Measurements from ENCODE around the gene GPANK1. TPM values are rescaled to one million over a fixed set of nuclear protein-coding genes. Genes with fewer than 3 reads are reported as not detected.

GPANK1 gene
- total and polyA plus RNA-seq, 2 of the 13 experiments (the other 11 are each of a cell fraction or from before 2014, with no cell fraction given): 15.4 to 22.8 TPM

DNA sequence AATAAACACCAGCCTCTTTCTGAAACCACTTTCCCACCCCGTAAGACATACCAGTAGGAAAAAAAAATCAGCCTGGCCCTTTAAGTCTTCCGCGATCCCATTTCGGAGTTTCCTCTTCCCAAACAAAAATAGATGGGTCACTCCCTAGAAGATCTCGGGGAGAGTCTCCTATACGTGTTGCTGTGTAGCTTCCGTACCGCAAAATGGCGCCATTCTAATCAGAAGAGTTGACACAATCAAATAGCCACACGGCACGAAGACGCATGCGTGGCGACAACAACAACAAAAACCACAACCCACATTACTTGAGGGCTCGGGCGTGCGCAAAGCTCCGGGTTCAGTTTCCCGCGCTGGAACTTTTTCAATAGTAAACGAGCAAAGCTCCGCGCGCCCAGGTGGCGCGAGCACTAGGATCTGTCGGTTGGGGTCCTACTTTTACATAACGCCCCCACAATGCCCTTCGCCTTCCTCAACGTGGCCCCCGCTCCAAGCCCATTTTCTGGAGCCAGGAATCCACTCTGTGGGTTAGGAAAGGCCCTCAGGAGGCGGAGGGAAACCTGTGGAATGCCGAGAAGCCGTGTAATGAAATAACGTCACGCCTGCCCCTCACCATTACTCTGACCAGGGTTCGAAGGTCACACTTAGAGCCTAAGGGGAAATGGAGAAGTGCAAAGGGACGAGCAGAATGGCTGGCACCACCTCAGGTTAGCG, at the start of gene GPANK1 (continued):
- TF ChIP-seq ZNF646 (CRISPR knock-in tag; IDR thresholded peaks at IDR 0.05) (peak; percentile 96), HOXA3 (CRISPR knock-in tag; IDR thresholded peaks at IDR 0.05) (peak; percentile 73), HMGXB3 (CRISPR knock-in tag; IDR thresholded peaks at IDR 0.05; ENCODE audit: borderline replicate concordance) (no peak), ZNF777 (CRISPR knock-in tag; IDR thresholded peaks at IDR 0.05) (peak; percentile 25; the same call in 1 of the 2 replicates), HCFC1 (IDR thresholded peaks at IDR 0.05; ENCODE audit: low read depth, low read length) (peak; percentile 46; the same call in 1 of the 2 replicates), EP300 (IDR thresholded peaks at IDR 0.05; ENCODE audit: low read depth in 2 of 2, low read length in 2 of 2) (peak in 1 of 2 experiments; percentile 24; a peak in 1 of 4 replicates), EP300 (CRISPR knock-in tag; IDR thresholded peaks at IDR 0.05; ENCODE audit: borderline replicate concordance) (no peak), ZNF552 (CRISPR knock-in tag; IDR thresholded peaks at IDR 0.05; ENCODE audit: borderline replicate concordance) (0 out of 2 replicates have a peak, but pooled peaks have one; percentile 23)
- TF ChIP-seq, protein P1, sequence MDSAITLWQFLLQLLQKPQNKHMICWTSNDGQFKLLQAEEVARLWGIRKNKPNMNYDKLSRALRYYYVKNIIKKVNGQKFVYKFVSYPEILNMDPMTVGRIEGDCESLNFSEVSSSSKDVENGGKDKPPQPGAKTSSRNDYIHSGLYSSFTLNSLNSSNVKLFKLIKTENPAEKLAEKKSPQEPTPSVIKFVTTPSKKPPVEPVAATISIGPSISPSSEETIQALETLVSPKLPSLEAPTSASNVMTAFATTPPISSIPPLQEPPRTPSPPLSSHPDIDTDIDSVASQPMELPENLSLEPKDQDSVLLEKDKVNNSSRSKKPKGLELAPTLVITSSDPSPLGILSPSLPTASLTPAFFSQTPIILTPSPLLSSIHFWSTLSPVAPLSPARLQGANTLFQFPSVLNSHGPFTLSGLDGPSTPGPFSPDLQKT (CRISPR knock-in tag; IDR thresholded peaks at IDR 0.05; ENCODE audit: borderline replicate concordance): no peak
- TF ChIP-seq, protein P2, sequence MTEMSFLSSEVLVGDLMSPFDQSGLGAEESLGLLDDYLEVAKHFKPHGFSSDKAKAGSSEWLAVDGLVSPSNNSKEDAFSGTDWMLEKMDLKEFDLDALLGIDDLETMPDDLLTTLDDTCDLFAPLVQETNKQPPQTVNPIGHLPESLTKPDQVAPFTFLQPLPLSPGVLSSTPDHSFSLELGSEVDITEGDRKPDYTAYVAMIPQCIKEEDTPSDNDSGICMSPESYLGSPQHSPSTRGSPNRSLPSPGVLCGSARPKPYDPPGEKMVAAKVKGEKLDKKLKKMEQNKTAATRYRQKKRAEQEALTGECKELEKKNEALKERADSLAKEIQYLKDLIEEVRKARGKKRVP (CRISPR knock-in tag; IDR thresholded peaks at IDR 0.05): no peak; a peak in 2 of 4 replicates
- TF ChIP-seq, protein P3, sequence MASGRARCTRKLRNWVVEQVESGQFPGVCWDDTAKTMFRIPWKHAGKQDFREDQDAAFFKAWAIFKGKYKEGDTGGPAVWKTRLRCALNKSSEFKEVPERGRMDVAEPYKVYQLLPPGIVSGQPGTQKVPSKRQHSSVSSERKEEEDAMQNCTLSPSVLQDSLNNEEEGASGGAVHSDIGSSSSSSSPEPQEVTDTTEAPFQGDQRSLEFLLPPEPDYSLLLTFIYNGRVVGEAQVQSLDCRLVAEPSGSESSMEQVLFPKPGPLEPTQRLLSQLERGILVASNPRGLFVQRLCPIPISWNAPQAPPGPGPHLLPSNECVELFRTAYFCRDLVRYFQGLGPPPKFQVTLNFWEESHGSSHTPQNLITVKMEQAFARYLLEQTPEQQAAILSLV (CRISPR knock-in tag; IDR thresholded peaks at IDR 0.05; ENCODE audit: borderline replicate concordance): peak; percentile 81

Measured in HepG2 (cell line).